BJ (cell line): ENCODE measurements around the gene DSCAML1. TPM values are rescaled to one million over a fixed set of nuclear protein-coding genes. Genes with fewer than 3 reads are reported as not detected.

Experiments used
- CTCF ChIA-PET: fragments of 350-600 bp; formaldehyde crosslinking; extraction: SDS; loops from one replicate; lab custom pipeline; 2021; ENCODE audit warnings: antibody characterized with exemption, inconsistent platforms; lab: Yijun Ruan, JAX
- POLR2A ChIA-PET: fragments of 300-600 bp; sonication (Branson Sonifier 250); formaldehyde crosslinking; extraction: SDS; loops from one replicate; lab custom pipeline; 2021; ENCODE audit warnings: antibody characterized with exemption; lab: Charles Lee
- DNase-seq: peaks from one replicate; pipeline ENCODE4 v3.0.0-alpha.2; 2011; ENCODE audit warnings: low read depth
- H3K27me3 ChIP-seq: 2 replicates; pipeline ENCODE4 v1.6.0; 2011; ENCODE audit warnings: low read length; ENCODE audit not compliant: control insufficient read depth, insufficient read depth
- H3K36me3 ChIP-seq: 2 replicates; pipeline ENCODE4 v1.5.1; 2011; ENCODE audit warnings: low read length; ENCODE audit not compliant: control insufficient read depth, insufficient read depth
- H3K4me3 ChIP-seq: 2 replicates; pipeline ENCODE4 v1.5.1; 2011; ENCODE audit warnings: low read depth, mild to moderate bottlenecking, control low read depth, low read length
- polyA plus RNA-seq: library from polyadenylated mRNA; depleted of rRNA; stranded (reverse); fragments of >200 nt; gene quantifications from 2 replicates; pipeline ENCODE4 v1.2.3, GENCODE V29; 2011
- TF ChIP-seq, protein P1 (sequence below): IDR thresholded peaks from 2 replicates; pipeline ENCODE4 v1.5.1; 2011; ENCODE audit warnings: low read depth, mild to moderate bottlenecking, control low read depth, inconsistent platforms, low read length, moderate library complexity; ENCODE audit not compliant: insufficient read depth

Gene DSCAML1
- polyA plus RNA-seq, 1 experiment, result not detected

- TF ChIP-seq, protein P1, sequence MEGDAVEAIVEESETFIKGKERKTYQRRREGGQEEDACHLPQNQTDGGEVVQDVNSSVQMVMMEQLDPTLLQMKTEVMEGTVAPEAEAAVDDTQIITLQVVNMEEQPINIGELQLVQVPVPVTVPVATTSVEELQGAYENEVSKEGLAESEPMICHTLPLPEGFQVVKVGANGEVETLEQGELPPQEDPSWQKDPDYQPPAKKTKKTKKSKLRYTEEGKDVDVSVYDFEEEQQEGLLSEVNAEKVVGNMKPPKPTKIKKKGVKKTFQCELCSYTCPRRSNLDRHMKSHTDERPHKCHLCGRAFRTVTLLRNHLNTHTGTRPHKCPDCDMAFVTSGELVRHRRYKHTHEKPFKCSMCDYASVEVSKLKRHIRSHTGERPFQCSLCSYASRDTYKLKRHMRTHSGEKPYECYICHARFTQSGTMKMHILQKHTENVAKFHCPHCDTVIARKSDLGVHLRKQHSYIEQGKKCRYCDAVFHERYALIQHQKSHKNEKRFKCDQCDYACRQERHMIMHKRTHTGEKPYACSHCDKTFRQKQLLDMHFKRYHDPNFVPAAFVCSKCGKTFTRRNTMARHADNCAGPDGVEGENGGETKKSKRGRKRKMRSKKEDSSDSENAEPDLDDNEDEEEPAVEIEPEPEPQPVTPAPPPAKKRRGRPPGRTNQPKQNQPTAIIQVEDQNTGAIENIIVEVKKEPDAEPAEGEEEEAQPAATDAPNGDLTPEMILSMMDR, result no peak
- DNase-seq, result no peak
- no peak overlapping the region for H3K4me3 ChIP-seq
- H3K27me3 ChIP-seq, result peaks cover 3% of the 10 kb centered on the region; the same call in 1 of the 2 replicates
- POLR2A ChIA-PET, result no interaction called here
- H3K36me3 ChIP-seq, result no peaks in the 10 kb centered on the region
- CTCF ChIA-PET, result no interaction called here
Measured at GRCh38 chr11:117550466-117550865, 246.6 kb downstream of the DSCAML1 start.

- peaks cover 3% of the 10 kb centered on the region; the same call in 1 of the 2 replicates for H3K27me3 ChIP-seq
- H3K4me3 ChIP-seq, result no peak overlapping the region
- TF ChIP-seq, protein P1, result no peak
- CTCF ChIA-PET, result interaction anchor here (0.7 kb wide), 1 partner anchor 260 kb away, joined by 3 read pairs; no protein-coding TSS in a partner anchor
- DNase-seq, result no peak
- H3K36me3 ChIP-seq, result no peaks in the 10 kb centered on the region
- POLR2A ChIA-PET, result no interaction called here
Measured at GRCh38 chr11:117549417-117549816, 247.6 kb downstream of the DSCAML1 start.

DNA sequence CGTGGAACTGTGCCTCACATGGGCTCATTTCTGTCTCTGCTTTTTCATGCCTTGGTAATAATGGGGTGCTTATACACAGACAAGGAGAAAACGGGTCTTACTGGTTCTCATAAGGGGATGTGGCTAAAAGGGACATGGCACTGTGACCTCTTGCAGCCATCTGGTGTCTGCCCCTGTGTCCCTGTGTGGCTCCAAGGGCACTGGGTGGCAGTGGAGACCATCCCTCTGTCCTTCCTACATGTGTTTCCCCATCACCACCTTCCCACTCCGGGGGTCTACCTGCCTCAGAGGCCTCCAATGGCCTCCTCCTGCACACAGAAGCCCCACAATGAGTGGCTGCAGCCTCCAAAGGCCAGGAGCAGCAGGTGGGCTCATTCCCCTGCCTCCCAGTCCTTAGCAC, 248.1 kb downstream of the DSCAML1 start:
- no peak for DNase-seq
- POLR2A ChIA-PET, result no interaction called here
- Histone ChIP-seq H3K4me3 (no peak overlapping the region), H3K36me3 (no peaks in the 10 kb centered on the region), H3K27me3 (peaks cover 5% of the 10 kb centered on the region; the same call in 1 of the 2 replicates)
- CTCF ChIA-PET, result interaction anchor here (0.7 kb wide), 1 partner anchor 260 kb away, joined by 3 read pairs; no protein-coding TSS in a partner anchor
- TF ChIP-seq, protein P1, result no peak

DNA sequence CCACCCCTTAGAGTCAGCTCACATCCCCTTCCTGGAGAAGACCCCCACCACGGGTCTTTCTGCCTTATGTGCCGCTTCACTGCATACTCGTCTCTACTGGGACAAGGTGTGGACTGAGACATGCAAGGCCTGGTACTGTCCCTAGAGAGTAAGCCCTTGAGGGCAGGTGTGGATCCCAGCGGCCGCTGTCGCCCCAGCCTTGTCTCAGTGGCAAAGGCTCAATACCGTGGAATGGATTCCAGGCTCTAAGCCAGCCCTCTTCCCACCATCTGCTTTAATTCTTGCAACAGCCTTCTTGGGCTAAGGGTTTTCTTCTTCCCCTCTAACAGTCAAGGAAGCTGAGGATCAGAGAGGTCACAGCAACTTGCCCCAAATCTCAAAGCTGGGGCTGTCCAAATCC, 249.1 kb downstream of the DSCAML1 start:
- TF ChIP-seq, protein P1, result no peak
- H3K27me3 ChIP-seq, result peaks cover 5% of the 10 kb centered on the region; the same call in 1 of the 2 replicates
- POLR2A ChIA-PET, result no interaction called here
- CTCF ChIA-PET, result no interaction called here
- DNase-seq, result no peak
- no peak overlapping the region for H3K4me3 ChIP-seq
- no peaks in the 10 kb centered on the region for H3K36me3 ChIP-seq

GRCh38 chr11:117547195-117547850, 249.7 kb downstream of the DSCAML1 start:
- H3K4me3 ChIP-seq, result no peak overlapping the region
- no peaks in the 10 kb centered on the region for H3K36me3 ChIP-seq
- TF ChIP-seq, protein P1, result no peak
- H3K27me3 ChIP-seq, result peaks cover 4% of the 10 kb centered on the region; the same call in 1 of the 2 replicates
- ChIA-PET POLR2A (no interaction called here), CTCF (interaction anchor here (1.1 kb wide), 1 partner anchor 44 kb away, joined by 3 read pairs; no protein-coding TSS in a partner anchor)
- DNase-seq, result no peak
